Panc1 (cell line): ENCODE measurements around the gene PSTK. TPM values are rescaled to one million over a fixed set of nuclear protein-coding genes. Genes with fewer than 3 reads are reported as not detected.

Experiments
- ATAC-seq: fragments of 200-7000 bp; cut with Tn5 transposase; 2 replicates; pipeline ENCODE4 v1.9.1; 2020; ENCODE audit warnings: mild to moderate bottlenecking, moderate library complexity
- BruUV-seq: library from RNA; stranded (reverse); fragments of 400-500 nt; replicated peaks from 2 replicates; lab custom pipeline; 2021; lab: Mats Ljungman, UMichigan
- CTCF ChIA-PET: fragments of 300-600 bp; sonication (Branson Sonifier 250); formaldehyde crosslinking; loops from one replicate; lab custom pipeline; 2022; ENCODE audit warnings: antibody characterized with exemption; lab: Charles Lee
- POLR2A ChIA-PET: fragments of 300-600 bp; sonication (Branson Sonifier 250); formaldehyde crosslinking; loops from one replicate; lab custom pipeline; 2022; ENCODE audit warnings: antibody characterized with exemption; lab: Charles Lee
- DNase-seq: peaks from one replicate; pipeline ENCODE4 v3.0.0-alpha.2; 2010; ENCODE audit warnings: low read depth, low spot score
- H3K27ac ChIP-seq: 2 replicates; pipeline ENCODE4 v1.5.1; 2011; ENCODE audit warnings: mild to moderate bottlenecking, low read length, inconsistent platforms
- H3K27me3 ChIP-seq: fragments of 200-500 bp; sonication (Bioruptor generic); 2 replicates; pipeline ENCODE4 v1.6.0; 2014; ENCODE audit warnings: low read length, inconsistent platforms; ENCODE audit not compliant: control insufficient read depth, insufficient read depth
- H3K36me3 ChIP-seq: fragments of 200-500 bp; sonication (Bioruptor generic); 2 replicates; pipeline ENCODE4 v1.5.1; 2014; ENCODE audit warnings: inconsistent platforms, mild to moderate bottlenecking, low read length, moderate library complexity; ENCODE audit not compliant: control insufficient read depth, insufficient read depth
- H3K4me1 ChIP-seq: 2 replicates; pipeline ENCODE4 v1.5.1; 2011; ENCODE audit warnings: inconsistent platforms, mild to moderate bottlenecking, low read length, moderate library complexity; ENCODE audit not compliant: control insufficient read depth, insufficient read depth
- H3K4me3 ChIP-seq, 2 experiments: 2 replicates each; pipeline ENCODE4 v1.5.1; 2011 to 2012; ENCODE audit warnings: low read depth in 2 of 2, low read length in 2 of 2, mild to moderate bottlenecking in 2 of 2, inconsistent platforms in 1 of 2, moderate library complexity in 1 of 2
- H3K9me3 ChIP-seq: fragments of 200-500 bp; sonication (Bioruptor generic); 2 replicates; pipeline ENCODE4 v1.5.1; 2014; ENCODE audit warnings: low read depth, mild to moderate bottlenecking, inconsistent platforms, low read length, moderate library complexity; ENCODE audit not compliant: control insufficient read depth, insufficient read depth
- POLR2AphosphoS5 ChIP-seq: IDR thresholded peaks from 2 replicates; pipeline ENCODE4 v1.6.1; 2012; ENCODE audit warnings: mild to moderate bottlenecking, low read depth, low read length, moderate library complexity
- SIN3A ChIP-seq: IDR thresholded peaks from 2 replicates; pipeline ENCODE4 v1.6.1; 2012; ENCODE audit warnings: low read depth, mild to moderate bottlenecking, low read length, moderate library complexity, borderline replicate concordance; ENCODE audit not compliant: insufficient read depth
- TCF7L2 ChIP-seq: IDR thresholded peaks from 2 replicates; pipeline ENCODE4 v1.6.1; 2011; ENCODE audit warnings: mild to moderate bottlenecking, low read depth, low read length, inconsistent platforms
- in situ Hi-C: cut with HindIII; loops from 2 replicates; pipeline ENCODE4 v1.10.0; 2016; ENCODE audit warnings: low sequenced_read_pairs, low pct_unique_long_range_greater_than_20kb
- intact Hi-C: fragments of 100-400 bp; cut with micrococcal nuclease; formaldehyde crosslinking; loops from one replicate; pipeline ENCODE4 v1.10.0; 2022; ENCODE audit not compliant: unreplicated experiment
- total RNA-seq: library from RNA; stranded (reverse); gene quantifications from one replicate; pipeline ENCODE4 v1.2.1, GENCODE V29; 2021; ENCODE audit not compliant: unreplicated experiment
- TF ChIP-seq, protein P1 (sequence below): fragments of 450-650 bp; IDR thresholded peaks from 2 replicates; pipeline ENCODE4 v1.5.1; 2017; ENCODE audit warnings: mild to moderate bottlenecking
- TF ChIP-seq, protein P2 (sequence below), 2 experiments: IDR thresholded peaks; 2 replicates each; pipeline ENCODE4 v1.6.1; 2011 to 2012; ENCODE audit warnings: low read depth in 2 of 2, control low read depth in 1 of 2, low read length in 1 of 2, mild to moderate bottlenecking in 1 of 2, moderate library complexity in 1 of 2; ENCODE audit not compliant: insufficient read depth in 1 of 2

PSTK gene
- total RNA-seq, 1 experiment from 2014 or later: 15.8 TPM

DNA sequence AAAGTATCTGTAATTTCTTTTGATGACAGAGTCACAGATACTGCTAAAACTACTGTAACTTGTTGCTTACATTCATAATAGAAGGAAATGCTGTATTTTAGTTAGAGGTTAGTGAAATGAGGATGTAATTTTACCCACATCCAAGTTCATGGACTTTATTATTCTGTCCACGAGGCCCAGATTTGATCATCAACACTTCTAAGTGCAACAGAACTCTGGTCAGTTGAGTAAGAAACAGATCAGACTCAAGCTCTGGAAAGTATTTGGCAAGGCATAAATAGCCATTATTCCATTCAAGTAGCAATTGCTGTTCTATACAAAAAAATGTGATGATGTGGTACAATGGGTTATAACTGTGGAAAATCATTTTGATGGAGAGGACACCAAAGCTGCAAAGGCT lies 50.9 kb downstream of the PSTK start:
- CTCF ChIA-PET: no interaction called here
- intact Hi-C loops: no loop called here
- no TSS peak for BruUV-seq

DNA sequence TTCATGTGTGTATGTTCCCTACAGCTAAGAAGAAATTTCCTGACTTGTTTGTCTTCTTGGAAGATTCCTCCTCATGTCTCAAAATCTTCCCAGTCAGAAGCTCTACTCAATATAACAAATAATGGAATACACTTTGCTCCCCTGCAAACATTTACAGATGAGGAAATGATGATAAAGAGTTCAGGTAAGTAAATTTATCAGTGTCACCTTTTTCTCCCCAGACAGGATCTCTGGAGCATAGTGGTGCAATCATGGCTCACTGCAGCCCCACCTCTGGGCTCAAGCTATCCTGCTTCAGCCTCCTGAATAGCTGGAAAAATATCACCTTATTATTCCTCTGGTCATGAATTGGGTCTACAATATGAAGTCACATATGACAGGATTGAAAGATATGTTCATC lies 54.1 kb downstream of the PSTK start:
- TF ChIP-seq, protein P1, sequence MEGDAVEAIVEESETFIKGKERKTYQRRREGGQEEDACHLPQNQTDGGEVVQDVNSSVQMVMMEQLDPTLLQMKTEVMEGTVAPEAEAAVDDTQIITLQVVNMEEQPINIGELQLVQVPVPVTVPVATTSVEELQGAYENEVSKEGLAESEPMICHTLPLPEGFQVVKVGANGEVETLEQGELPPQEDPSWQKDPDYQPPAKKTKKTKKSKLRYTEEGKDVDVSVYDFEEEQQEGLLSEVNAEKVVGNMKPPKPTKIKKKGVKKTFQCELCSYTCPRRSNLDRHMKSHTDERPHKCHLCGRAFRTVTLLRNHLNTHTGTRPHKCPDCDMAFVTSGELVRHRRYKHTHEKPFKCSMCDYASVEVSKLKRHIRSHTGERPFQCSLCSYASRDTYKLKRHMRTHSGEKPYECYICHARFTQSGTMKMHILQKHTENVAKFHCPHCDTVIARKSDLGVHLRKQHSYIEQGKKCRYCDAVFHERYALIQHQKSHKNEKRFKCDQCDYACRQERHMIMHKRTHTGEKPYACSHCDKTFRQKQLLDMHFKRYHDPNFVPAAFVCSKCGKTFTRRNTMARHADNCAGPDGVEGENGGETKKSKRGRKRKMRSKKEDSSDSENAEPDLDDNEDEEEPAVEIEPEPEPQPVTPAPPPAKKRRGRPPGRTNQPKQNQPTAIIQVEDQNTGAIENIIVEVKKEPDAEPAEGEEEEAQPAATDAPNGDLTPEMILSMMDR: no peak
- TF ChIP-seq, protein P2, sequence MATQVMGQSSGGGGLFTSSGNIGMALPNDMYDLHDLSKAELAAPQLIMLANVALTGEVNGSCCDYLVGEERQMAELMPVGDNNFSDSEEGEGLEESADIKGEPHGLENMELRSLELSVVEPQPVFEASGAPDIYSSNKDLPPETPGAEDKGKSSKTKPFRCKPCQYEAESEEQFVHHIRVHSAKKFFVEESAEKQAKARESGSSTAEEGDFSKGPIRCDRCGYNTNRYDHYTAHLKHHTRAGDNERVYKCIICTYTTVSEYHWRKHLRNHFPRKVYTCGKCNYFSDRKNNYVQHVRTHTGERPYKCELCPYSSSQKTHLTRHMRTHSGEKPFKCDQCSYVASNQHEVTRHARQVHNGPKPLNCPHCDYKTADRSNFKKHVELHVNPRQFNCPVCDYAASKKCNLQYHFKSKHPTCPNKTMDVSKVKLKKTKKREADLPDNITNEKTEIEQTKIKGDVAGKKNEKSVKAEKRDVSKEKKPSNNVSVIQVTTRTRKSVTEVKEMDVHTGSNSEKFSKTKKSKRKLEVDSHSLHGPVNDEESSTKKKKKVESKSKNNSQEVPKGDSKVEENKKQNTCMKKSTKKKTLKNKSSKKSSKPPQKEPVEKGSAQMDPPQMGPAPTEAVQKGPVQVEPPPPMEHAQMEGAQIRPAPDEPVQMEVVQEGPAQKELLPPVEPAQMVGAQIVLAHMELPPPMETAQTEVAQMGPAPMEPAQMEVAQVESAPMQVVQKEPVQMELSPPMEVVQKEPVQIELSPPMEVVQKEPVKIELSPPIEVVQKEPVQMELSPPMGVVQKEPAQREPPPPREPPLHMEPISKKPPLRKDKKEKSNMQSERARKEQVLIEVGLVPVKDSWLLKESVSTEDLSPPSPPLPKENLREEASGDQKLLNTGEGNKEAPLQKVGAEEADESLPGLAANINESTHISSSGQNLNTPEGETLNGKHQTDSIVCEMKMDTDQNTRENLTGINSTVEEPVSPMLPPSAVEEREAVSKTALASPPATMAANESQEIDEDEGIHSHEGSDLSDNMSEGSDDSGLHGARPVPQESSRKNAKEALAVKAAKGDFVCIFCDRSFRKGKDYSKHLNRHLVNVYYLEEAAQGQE (IDR thresholded peaks at IDR 0.05; ENCODE audit: insufficient read depth in 1 of 2, low read depth in 2 of 2, low read length in 1 of 2): no peak
- TF ChIP-seq TCF7L2 (no peak), POLR2AphosphoS5 (no peak), SIN3A (no peak)
- in situ Hi-C loops (no loop called here), intact Hi-C loops (no loop called here)
- DNase-seq: no peak
- no peaks in the 10 kb centered on the region for H3K36me3 ChIP-seq
- H3K4me3 ChIP-seq: no peak overlapping the region
- H3K9me3 ChIP-seq: no peaks in the 10 kb centered on the region
- no peaks in the 10 kb centered on the region for H3K4me1 ChIP-seq
- ChIA-PET CTCF (no interaction called here), POLR2A (no interaction called here)
- no TSS peak for BruUV-seq
- no peaks in the 10 kb centered on the region for H3K27me3 ChIP-seq
- H3K27ac ChIP-seq: no peak overlapping the region
- no peak for ATAC-seq

More for the DNA sequence above, 50.9 kb downstream of the PSTK start:
- POLR2A ChIA-PET: no interaction called here
- Histone ChIP-seq H3K4me1 (no peaks in the 10 kb centered on the region), H3K36me3 (no peaks in the 10 kb centered on the region), H3K4me3 (no peak overlapping the region), H3K9me3 (no peaks in the 10 kb centered on the region), H3K27ac (no peak overlapping the region), H3K27me3 (no peaks in the 10 kb centered on the region)
- DNase-seq: no peak
- no peak for ATAC-seq
- in situ Hi-C loops: no loop called here
- TF ChIP-seq, protein P1: no peak
- TF ChIP-seq, protein P2 (IDR thresholded peaks at IDR 0.05; ENCODE audit: insufficient read depth in 1 of 2, low read depth in 2 of 2, low read length in 1 of 2): no peak
- TF ChIP-seq SIN3A: no peak
- TF ChIP-seq TCF7L2: no peak
- no peak for TF ChIP-seq POLR2AphosphoS5
